NCI-H2029 (cell line): Measurements from ENCODE around the gene TRAK1.

ENCODE experiments used
- DNase-seq: peaks from one replicate; lab custom pipeline; 2025; lab: John Stamatoyannopoulos, UW

TRAK1 gene

DNA sequence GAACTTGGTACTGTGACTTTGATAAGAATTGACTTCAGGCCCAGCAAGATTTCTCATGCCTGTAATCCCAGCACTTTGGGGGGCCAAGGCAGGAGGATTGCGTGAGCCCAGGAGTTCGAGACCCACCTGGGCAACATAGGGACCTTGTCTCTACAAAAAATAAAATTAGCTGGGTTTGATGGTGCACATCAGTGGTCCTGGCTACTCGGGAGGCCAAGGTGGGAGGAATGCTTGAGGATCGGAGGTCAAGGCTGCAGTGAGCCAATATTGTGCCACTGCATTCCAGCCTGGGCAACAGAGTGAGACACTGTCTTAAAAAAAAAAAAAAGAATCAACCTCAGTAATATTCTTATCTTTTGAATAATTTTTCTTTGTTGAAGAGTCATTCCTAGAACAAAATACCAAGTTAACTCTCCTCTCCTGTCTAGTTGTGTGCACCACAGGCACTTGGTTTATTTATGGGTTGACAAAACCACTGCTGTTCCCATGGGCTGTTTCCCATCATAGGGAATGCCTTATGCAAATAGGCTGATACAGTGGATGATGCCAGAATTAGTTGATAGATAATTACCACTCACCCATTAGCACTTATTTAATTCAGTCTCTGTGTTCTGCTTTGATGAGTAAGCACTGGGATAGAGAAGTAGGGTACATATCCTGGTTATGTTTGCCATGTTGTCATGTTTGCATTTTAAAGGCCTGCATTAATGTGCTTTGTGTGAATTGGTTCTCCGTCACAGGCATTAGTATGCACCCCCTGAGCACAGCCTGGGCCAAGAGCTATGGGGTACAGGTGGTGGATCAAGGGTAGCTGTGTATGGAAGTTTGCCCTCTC is 32.9 kb downstream of the TRAK1 start:
- DNase-seq = no peak

DNA sequence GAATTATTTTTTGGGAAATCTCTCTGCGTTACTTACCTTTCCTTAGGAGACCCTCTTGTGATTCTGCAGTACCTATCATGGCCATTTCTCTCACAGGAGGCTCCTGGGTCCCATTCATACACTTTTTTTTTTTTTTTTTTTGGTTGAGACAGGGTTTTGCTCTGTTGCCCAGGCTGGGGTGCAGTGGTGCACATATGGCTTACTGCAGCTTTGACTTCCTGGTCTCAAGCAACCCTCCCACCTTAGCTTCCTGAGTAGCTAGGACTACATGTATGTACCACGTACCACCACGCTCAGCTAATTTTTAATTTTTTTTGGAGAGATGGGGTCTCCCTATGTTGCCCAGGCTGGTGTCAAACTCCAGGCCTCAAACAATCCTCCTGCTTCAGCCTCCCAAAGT is 36.1 kb downstream of the TRAK1 start:
- DNase-seq = no peak

DNA sequence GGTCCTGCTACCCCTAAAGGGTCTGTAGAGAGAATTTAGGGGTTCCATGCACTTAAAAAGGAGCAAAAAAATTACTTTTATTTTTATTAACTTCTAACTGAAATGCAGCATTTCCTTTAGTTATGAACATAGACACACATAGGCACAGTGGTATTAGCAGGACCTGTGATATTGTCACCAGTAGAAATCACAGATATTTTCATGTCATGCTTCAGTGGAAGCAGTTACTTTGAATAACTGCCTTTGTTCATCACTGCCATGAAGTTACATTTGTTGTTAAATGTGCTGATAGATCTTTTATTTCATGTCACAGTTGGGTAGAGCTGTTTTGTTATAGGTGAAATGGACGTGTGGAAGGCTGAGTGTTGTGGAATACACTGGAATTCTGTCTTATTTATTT is 37.4 kb downstream of the TRAK1 start:
- no peak for DNase-seq

DNA sequence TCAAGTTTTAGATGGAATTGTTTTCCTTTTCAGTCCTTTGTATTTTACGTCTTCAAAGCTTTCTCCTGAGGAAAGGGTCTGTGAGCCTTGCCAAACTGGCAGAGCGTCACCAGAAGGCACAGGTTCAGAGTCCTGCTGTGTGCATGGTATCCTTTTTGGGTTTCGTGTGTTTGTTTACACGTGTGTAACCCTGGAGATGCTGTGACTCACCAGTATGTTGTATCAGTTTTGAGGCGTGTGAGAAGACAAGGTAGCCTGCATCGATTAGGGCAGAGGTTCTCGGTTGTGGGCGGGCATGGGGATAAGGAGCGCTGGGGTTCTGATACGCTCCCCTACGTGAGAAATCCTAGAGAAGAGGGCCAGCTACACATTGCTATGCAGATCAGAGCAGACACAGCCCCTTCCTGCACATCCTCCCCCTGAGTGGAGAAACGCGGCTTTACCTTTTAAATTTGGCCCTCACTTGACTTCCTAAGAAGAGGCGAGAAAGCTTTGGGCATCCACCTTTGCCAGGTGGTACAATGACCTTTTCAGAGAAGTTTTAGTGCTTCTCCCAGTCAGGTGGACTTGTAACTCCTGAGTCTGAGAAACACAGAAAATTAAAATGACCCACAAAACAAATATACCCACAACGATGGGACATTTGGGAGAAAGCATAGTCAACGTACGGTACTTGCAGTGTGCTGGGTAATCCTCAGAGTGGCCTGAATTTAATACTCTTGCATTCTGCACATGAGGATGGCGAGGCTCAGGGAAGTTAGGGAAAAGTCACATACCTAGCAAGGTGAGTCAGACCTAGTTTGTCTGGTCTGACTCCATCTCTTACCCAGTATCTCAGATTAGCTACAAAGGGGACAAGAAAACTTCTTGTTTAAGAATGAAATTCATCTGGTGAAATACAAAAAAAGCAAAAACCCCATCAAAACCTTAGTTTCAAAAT is 38.1 kb downstream of the TRAK1 start:
- DNase-seq = peak; percentile 32

DNA sequence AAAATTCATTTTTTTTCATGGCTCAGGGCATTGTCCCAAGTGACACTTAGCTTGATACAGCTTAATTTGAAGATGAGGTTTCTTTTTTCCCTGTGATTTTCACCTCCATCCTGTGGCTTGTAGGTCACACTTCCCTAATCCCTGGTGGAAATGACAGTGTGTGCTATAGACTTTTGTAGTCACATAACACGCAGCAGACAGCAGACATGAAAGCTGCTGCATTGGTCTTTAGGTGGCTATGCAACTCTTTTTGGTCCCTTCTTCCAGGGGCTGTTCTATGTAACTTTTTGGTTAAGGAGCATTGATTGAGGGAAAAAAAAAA is 38.8 kb downstream of the TRAK1 start:
- no peak for DNase-seq

DNA sequence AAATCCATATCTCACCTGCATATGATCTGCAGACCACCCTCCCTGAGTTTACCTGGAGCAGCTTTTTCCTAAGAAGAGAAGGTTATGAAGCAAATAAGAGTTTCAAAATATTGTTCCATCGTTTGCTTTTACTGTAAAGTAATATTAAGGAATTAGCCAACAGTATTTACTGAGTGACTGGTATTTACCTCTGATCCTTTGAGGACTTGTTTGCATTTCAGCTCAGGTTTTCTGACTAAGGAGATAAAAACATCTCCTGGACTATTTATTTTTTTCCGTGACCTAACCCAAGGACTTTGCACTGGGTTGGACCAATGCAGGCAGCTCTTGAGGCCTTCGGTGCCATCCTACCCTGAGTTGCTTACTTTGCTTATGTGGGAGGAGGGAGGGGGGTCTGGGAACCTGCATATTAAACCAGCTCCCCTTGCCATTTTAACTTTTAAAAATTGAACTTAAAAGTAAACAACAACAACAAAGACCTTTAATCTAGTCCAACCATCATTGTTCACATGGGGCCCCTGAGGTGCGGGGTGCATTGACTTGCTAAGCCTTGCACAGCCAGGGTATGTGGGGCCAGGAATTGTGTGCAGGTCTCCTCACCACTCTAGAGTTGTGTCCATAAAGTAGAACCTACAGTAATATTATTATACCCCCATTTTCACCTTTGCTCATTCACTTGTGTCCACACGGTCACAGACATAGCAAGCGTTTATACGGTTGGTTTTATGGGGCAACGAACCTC is 39.3 kb downstream of the TRAK1 start:
- DNase-seq = peak; percentile 46

DNA sequence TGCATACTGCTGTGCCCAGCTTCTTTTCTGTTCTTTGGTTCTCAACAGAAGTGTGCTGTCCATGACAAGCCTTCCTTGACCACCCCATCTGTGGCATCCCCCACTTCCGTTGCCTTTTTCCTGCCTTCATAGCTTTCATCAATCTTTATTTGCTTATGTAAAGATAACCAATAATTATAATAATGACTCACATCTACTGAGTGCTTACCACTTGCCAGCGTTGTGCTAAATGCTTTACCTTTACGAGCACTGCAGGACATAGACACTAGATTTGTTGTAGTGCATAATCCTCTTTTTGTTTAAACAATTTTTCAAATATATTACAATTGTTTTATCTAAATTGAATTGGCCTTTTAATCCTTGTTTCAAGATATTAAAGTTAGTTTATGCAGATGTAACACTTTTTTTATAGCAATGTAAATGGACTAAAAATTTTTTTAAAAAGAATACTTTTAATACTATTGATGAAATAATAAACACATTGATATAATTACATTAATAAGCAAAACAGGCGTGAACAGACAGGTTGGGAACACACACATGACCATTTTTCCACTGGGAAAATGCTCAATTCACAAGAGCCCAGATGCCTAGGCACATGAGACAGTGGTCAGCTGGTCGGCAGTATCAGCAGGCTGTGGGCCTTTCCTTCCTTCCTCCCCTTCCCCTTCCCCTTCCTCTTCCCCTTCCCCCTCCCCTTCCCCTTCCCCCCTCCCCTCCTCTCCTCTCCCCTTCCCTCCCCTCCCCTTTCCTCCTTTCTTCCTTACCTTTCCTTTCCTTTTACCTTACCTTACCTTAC is 42.5 kb downstream of the TRAK1 start:
- DNase-seq = no peak

DNA sequence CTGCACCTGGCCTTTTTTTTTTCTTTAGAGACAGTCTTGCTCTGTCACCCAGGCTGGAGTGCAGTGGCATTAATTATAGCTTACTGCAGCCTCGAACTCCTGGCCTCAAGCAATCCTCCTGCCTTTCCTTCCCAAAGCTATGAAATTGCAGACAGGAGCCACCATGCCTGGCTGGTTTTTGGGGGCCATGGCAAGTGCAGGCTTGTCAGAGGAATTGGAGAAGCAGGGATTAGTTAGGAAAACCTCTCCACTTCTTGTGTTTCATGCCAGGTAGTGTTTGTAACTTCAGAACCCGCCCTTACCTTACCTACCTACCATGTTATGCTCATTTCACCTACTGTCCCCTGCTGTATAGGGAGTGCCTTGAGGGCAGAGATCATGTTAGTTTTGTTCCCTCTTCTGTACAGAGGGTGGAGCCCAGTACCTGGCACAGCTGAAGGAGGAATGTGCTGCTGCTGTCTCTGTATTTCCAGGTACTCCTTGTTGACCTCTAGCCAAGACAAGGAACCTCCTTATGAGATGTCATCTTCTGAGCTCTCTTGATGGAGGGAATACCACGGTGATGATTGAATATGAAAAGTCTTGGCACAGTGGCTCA is 43.8 kb downstream of the TRAK1 start:
- no peak for DNase-seq

DNA sequence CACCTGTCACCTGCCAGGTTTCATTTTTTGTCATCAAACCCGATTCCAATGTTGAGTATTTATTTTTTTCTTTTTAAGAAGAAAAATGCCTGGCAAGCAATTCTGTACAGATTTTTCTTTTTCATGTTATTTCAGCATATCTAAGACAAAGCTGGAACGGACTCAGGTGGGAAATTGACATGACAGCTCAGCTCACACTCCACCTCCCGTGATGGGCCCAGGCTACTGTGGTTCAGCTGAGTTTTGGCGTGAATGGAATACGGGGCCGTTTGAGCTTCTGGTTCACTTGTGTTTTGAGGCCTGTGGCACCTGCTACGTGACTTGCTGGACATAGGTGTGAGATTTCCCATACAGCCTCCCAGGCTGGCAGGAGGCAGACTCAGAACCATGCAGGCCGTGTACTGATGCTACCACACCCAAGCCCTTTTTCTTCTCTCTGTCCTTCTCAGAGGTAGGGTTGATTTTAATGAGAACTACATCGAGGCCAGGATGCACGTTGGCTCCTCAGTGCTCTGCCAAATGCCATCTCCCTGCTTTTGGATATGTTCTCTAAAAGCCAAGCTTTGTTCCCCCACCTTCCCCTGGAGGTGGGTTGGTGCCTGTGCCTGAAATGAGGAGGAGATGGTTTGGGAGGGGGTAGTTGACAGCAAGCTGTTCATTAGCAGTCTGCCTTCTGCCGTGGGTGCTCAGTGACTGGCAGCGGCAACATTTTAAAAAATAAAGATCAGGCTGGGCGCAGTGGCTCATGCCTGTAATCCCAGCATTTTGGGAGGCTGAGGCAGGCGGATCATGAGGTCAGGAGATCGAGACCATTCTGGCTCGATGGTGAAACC is 48.7 kb downstream of the TRAK1 start:
- no peak for DNase-seq

DNA sequence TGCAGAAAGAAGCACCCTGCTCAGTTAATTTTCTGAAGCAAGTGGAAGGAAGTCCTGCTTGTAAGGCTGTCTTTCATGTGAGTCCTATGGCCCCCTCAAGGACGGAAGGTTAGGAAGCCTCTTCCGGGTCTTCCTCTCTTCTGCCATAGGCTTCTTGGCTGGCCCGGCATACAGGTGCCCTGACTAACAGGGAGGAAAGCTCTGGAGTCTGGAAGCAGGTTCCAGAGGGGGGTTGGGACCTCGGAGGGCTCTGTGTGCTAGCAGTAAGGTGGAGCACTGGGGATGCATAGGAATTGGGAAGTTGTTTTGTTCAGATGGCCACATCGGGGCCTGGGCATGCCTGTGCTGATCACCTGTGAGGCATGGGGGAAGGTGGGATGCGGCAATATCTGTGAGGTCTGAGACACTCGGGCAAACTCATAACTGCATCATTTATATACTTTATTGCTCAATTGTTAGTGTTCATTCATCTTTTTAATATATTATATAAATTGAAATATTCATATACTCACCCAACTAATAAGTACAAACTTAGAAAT is 49.6 kb downstream of the TRAK1 start:
- DNase-seq = no peak

DNA sequence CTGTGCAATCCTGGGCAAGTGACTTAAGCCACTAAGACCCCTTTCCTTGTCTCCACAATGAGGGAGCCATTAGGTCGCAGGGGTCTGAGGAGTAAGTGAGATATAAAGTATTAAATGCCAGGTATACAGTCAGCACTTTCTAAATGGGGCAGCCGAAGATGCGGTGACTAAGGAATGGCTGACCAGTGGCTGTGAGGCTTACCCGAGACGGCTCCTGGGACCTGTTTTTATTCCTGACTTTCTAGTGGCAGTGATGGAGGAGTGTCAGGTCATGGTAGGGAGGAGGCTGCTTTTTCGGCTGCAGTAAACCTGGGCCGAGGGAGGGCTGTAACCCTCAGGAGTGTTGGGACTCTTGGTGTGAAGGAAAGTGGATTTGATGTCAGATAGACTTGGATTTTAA is 52.3 kb downstream of the TRAK1 start:
- no peak for DNase-seq

DNA sequence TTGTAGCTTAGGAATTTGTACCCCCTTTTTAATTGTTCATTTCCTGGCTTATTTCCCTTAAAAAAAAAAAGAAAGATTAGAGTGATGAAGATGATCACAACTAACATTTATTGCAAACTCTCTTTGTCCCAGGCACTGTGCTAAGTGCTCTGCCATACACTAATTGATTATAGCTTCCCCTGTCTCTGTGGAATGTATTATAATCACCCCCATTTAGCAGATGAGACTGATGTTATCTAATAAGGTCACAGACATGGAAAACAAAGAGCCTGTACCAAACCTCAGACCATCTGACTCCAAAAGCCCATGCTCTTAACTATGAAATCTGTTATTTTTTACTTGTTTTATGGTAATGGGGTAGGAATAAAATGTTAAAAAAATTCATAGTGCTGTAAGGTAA is 53.1 kb downstream of the TRAK1 start:
- no peak for DNase-seq

DNA sequence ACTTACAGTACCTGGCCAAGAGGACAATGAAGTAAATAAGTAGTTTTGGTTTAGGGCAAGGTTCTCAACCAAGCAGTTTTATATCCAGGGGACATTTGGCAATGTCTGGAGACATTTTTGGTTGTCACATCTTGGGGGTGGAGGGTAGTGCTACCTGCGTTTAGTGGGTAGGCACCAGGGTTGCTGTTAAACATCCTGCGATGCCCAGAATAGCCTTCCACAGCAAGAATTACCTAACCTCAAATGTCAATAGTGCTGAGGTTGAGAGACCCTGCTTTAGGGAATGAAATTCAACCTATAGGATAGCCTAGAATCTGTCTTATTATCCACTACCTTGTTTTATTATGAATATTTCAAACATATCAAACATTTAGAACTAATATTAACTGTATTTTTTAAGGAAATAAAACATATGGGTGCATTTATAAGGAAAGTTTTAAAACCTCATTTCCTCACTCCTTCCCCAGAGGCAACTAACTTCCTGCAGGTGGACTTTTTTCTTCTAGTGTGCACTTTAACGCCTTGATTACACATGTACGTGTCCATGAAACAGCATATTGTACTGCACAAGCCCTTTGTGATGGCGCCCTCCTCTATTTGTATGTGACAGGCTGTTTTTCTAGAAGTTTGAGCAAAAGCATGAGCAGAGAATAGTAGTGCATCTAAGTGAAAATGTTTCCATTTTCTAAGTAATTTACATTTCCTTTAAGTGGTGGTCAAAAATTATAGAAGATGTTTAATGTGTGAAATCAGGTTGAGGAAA is 57.1 kb downstream of the TRAK1 start:
- no peak for DNase-seq

DNA sequence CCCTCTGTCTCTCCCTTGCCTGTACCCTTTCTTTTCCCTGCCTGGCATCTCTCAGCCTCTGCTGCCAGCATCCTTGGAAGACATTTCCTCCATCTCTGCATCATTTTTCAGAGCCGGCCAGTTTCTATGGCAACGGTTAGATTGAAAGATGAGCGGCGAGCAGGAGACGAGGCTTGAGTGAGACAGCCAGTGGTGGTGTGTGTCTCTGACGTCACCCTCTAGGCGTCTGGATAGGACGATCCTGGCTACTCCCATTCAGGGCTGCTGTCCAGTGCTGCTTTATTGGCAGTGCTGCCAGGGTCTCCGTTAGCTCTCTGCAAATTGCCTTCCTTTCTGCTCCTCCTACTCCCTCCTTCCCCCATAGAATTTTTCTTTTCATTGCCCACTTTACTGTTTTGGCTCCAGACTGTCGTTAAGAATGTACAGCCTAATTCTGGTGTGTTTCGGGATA is 57.9 kb downstream of the TRAK1 start:
- peak; percentile 19 for DNase-seq

DNA sequence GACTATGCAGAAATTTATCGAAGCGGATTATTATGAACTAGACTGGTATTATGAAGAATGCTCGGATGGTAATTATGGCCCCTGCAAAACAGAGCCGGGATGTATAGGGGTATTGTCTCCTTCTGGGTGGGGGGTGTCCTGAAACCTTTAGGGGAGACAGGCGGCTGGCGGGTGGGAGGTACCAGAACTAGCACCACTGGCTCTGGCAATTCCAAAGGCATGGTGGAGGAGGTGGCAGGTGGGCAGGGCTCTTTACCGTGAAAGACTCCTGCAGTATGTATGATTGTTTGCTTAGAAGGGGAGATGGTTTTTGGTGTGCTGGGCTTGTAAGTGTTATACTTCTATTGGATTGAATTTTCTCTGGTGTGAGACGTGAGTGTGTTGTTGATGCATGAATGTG is 58.4 kb downstream of the TRAK1 start:
- no peak for DNase-seq

DNA sequence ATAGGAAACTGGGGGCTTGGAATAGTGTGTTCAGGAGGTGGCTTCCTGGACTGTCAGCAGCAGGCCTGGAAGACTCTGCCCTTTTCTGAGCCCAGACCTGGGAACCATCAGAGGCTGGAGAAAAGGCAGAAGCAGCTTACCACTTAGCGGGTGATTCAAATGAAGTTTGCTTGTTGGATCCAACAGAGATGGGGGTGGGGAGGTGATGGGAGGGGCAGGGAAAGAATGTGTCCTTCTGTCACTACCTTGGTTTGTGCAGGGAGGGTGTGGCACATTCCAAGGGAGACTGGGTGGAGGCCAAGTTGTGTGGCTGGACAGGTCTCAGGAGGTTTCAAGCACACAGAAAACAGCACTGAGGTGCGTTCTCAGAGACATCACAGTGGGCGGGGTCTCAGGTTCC is 58.8 kb downstream of the TRAK1 start:
- no peak for DNase-seq

DNA sequence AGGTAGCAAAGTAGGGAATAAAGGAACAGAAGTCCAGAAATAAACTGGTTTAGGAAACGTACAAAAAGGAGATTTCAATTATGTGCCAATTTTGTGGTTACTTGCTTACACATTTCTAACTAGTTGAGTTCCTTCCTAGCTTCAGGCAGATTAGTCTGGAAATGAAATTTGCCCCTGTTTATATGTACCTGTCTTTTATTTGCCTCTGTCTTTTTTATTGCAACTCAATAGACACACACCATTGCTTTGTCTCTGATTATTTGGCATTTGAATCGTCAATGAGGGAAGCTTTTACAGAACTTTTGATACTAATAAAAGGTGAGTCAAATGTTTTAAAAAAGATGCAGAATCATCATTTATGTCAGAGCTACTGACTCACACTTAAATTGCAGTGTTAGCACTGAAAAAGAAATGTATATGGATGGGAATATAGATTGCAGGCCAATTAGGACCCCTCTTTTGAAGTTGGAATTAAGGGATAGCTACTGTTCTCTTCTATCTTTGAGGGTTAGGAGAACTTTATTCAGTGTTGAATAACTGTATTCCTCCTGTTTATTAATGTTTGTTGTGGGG is 60.5 kb downstream of the TRAK1 start:
- no peak for DNase-seq

DNA sequence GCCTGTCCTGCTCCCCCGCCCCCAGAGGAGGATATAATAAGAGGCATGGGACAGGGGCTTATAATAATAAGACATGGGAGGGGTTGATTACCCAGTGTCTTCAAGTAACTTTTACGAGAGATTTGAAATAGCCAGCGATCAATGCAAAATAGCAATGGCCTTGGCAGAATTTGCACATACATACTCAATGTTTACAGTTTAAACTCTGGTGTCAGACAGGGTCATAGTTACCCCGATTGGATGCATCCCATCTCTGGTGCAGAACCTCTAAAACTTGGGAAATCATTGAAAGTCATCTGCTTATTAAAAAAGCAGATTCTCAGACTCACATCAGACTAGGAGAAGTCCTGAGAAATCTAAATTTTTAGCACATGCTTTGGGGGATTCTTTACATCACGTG is 61.0 kb downstream of the TRAK1 start:
- DNase-seq = no peak

DNA sequence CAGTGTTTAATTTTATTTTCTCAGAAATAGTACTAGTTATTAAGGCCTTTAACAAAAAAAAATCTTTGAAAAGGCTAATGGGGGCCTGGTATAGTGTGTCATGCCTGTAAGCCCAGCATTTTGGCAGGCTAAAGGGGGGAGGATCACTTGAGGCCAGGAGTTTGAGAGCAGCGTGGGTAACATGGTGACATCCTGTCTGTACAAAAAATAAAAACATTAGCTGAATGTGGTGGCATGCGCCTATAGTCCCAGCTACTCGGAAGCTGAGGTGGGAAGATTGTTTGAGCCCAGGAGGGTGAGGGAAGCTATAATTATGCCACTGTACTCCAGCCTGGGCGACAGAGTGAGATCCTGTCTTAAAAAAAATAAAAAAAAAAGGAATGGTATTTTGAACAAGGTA is 61.9 kb downstream of the TRAK1 start:
- DNase-seq = no peak
